Tibial nerve (tissue), 4 donors: ENCODE results near the gene ADIRF.

Experiments used
- EP300 ChIP-seq, 2 donors: sonication (generic); formaldehyde crosslinking; IDR thresholded peaks; one replicate each; pipeline ENCODE4 v1.6.1; 2017; ENCODE audit warnings: antibody characterized with exemption in 2 of 2, mild to moderate bottlenecking in 1 of 2
- POLR2A ChIP-seq, 2 donors: fragments of 450-650 bp; IDR thresholded peaks; one replicate each; pipeline ENCODE4 v1.6.1; 2017; ENCODE audit warnings: antibody characterized with exemption in 2 of 2, mild to moderate bottlenecking in 2 of 2, moderate library complexity in 2 of 2
- TF ChIP-seq, protein P1 (sequence below), 5 experiments: fragments of 200-600 bp in 3 of 5; fragments of 450-650 bp in 2 of 5; sonication (generic) in 3 of 5; IDR thresholded peaks; one replicate each; pipeline ENCODE4 v1.5.1; 2016 to 2019; ENCODE audit warnings: antibody characterized with exemption in 5 of 5, mild to moderate bottlenecking in 3 of 5, moderate library complexity in 2 of 5

DNA sequence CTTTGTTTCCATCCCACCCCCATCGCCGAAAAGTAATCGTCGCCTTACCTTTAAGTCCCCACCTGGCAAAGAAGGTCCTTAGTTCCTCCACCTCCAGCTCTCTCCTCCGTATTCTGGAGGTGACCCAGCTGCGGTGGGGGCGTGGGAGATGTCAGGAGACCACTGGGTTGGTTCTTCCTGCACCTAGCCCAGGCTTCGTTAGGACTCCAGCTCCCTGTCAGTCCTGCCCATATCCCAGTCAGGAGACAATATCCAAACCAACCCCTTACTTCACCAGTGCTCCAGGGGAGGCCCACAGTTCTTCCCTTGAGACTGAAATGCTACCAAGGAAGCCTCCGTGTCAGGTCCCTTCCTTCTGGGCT lies 693 bp downstream of the ADIRF start:
- TF ChIP-seq, protein P1, sequence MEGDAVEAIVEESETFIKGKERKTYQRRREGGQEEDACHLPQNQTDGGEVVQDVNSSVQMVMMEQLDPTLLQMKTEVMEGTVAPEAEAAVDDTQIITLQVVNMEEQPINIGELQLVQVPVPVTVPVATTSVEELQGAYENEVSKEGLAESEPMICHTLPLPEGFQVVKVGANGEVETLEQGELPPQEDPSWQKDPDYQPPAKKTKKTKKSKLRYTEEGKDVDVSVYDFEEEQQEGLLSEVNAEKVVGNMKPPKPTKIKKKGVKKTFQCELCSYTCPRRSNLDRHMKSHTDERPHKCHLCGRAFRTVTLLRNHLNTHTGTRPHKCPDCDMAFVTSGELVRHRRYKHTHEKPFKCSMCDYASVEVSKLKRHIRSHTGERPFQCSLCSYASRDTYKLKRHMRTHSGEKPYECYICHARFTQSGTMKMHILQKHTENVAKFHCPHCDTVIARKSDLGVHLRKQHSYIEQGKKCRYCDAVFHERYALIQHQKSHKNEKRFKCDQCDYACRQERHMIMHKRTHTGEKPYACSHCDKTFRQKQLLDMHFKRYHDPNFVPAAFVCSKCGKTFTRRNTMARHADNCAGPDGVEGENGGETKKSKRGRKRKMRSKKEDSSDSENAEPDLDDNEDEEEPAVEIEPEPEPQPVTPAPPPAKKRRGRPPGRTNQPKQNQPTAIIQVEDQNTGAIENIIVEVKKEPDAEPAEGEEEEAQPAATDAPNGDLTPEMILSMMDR (IDR thresholded peaks at IDR 0.05), result no peak
- no peak for TF ChIP-seq EP300 (IDR thresholded peaks at IDR 0.05)
- TF ChIP-seq POLR2A (IDR thresholded peaks at IDR 0.05), result no peak
